Neural progenitor cell (in vitro differentiated cells): ENCODE measurements around the gene SMIM36. TPM values are rescaled to one million over a fixed set of nuclear protein-coding genes. Genes with fewer than 3 reads are reported as not detected.

ENCODE experiments used
- DNase-seq: peaks from one replicate; pipeline ENCODE4 v3.0.0-alpha.2; 2016; ENCODE audit warnings: low spot score
- H2AFZ ChIP-seq: fragments of 200-600 bp; sonication (generic); replicated peaks from 2 replicates; pipeline ENCODE4 v1.6.1; 2016; ENCODE audit warnings: antibody characterized with exemption
- H3F3A ChIP-seq: fragments of 200-600 bp; sonication (generic); 2 replicates; pipeline ENCODE4 v1.6.1; 2016; ENCODE audit warnings: antibody characterized with exemption, low read depth
- H3K27ac ChIP-seq: fragments of 200-600 bp; sonication (generic); 2 replicates; pipeline ENCODE4 v1.5.1; 2016; ENCODE audit warnings: mild to moderate bottlenecking
- H3K27me3 ChIP-seq: fragments of 200-600 bp; sonication (generic); 2 replicates; pipeline ENCODE4 v1.6.1; 2016; ENCODE audit warnings: mild to moderate bottlenecking, moderate library complexity
- H3K36me3 ChIP-seq: fragments of 200-600 bp; sonication (generic); 2 replicates; pipeline ENCODE4 v1.5.1; 2016
- H3K4me1 ChIP-seq: fragments of 200-600 bp; sonication (generic); 2 replicates; pipeline ENCODE4 v1.6.1; 2016; ENCODE audit warnings: mixed run types
- H3K4me2 ChIP-seq: fragments of 200-600 bp; sonication (generic); 2 replicates; pipeline ENCODE4 v1.6.1; 2016
- H3K4me3 ChIP-seq: fragments of 200-600 bp; sonication (generic); 2 replicates; pipeline ENCODE4 v1.5.1; 2016
- H3K79me2 ChIP-seq: fragments of 200-600 bp; sonication (generic); 2 replicates; pipeline ENCODE4 v1.6.1; 2016; ENCODE audit warnings: low read depth
- H3K9ac ChIP-seq: fragments of 200-600 bp; sonication (generic); 2 replicates; pipeline ENCODE4 v1.6.1; 2016
- H3K9me3 ChIP-seq: fragments of 200-600 bp; sonication (generic); 2 replicates; pipeline ENCODE4 v1.5.1; 2016; ENCODE audit warnings: low read depth
- H4K20me1 ChIP-seq: fragments of 200-600 bp; sonication (generic); 2 replicates; pipeline ENCODE4 v1.6.1; 2016; ENCODE audit warnings: low read depth
- H3K27ac Mint-ChIP-seq: 3 replicates; pipeline ENCODE4 v1.8.0; 2021; ENCODE audit warnings: mixed read lengths
- H3K27me3 Mint-ChIP-seq: 2 replicates; pipeline ENCODE4 v1.8.0; 2022; ENCODE audit warnings: low read depth, mild to moderate bottlenecking, inconsistent platforms, moderate library complexity, mixed read lengths; ENCODE audit not compliant: insufficient read depth
- H3K36me3 Mint-ChIP-seq: 3 replicates; pipeline ENCODE4 v1.8.0; 2021; ENCODE audit warnings: mixed read lengths
- H3K4me1 Mint-ChIP-seq: 3 replicates; pipeline ENCODE4 v1.8.0; 2021; ENCODE audit warnings: mixed read lengths
- H3K4me3 Mint-ChIP-seq: 3 replicates; pipeline ENCODE4 v1.8.0; 2021; ENCODE audit warnings: mild to moderate bottlenecking, moderate library complexity, mixed read lengths
- H3K9me3 Mint-ChIP-seq: 3 replicates; pipeline ENCODE4 v1.8.0; 2020; ENCODE audit warnings: mixed read lengths
- EZH2 ChIP-seq: fragments of 200-600 bp; sonication (generic); IDR thresholded peaks from 2 replicates; pipeline ENCODE4 v1.6.1; 2017; ENCODE audit warnings: antibody characterized with exemption, mild to moderate bottlenecking, moderate library complexity
- EZH2phosphoT487 ChIP-seq: fragments of 200-600 bp; sonication (generic); IDR thresholded peaks from 2 replicates; pipeline ENCODE4 v1.6.1; 2017; ENCODE audit warnings: antibody characterized with exemption
- total RNA-seq: library from RNA; depleted of rRNA; stranded (reverse); fragments of >200 nt; gene quantifications from 2 replicates; pipeline ENCODE4 v1.2.3, GENCODE V29; 2015; ENCODE audit warnings: low replicate concordance
- TF ChIP-seq, protein P1 (sequence below): fragments of 200-600 bp; sonication (generic); IDR thresholded peaks from 2 replicates; pipeline ENCODE4 v1.5.1; 2017; ENCODE audit warnings: antibody characterized with exemption, mild to moderate bottlenecking

SMIM36 gene
- total RNA-seq, 1 donor from 2014 or later: not detected

DNA sequence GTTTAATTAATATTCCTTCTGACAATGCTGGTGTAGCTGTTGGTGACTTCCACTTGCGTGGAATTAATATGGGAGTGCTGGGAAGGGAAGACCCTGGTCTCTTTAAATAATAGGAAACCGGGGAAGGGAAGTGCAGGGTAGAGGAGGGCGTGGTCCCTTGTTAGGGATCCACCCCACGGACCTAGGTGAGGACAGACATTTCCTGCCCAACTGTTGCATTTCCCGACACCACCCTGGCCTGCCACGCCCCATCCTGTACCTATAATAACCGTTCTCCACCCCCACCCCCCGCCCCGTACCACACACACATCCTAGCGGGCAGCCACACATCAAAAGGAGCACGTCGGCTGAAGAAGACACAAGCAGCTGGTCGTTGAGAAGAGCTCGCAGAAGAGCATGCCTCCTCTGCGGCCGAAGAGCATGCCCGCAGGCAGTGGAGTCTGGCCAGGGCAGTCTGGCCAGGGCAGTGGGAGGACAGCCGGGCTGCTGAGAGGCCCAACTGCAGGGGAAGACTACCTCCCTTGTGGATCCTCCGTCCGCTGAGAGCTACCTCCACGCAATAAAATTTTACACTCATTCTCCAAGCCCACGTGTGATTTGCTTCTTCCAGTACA lies 52.9 kb downstream of the SMIM36 start:
- Histone ChIP-seq H3K4me1 (peaks cover 7% of the 10 kb centered on the region), H3K27ac (no peak overlapping the region), H4K20me1 (no peaks in the 10 kb centered on the region), H3K9ac (no peak overlapping the region), H2AFZ (no peak overlapping the region), H3K79me2 (no peaks in the 10 kb centered on the region), H3K27me3 (no peaks in the 10 kb centered on the region), H3F3A (no peaks in the 10 kb centered on the region), H3K4me3 (no peak overlapping the region), H3K36me3 (no peaks in the 10 kb centered on the region), H3K4me2 (no peak overlapping the region), H3K9me3 (no peaks in the 10 kb centered on the region)
- no peak for TF ChIP-seq EZH2phosphoT487
- TF ChIP-seq, protein P1, sequence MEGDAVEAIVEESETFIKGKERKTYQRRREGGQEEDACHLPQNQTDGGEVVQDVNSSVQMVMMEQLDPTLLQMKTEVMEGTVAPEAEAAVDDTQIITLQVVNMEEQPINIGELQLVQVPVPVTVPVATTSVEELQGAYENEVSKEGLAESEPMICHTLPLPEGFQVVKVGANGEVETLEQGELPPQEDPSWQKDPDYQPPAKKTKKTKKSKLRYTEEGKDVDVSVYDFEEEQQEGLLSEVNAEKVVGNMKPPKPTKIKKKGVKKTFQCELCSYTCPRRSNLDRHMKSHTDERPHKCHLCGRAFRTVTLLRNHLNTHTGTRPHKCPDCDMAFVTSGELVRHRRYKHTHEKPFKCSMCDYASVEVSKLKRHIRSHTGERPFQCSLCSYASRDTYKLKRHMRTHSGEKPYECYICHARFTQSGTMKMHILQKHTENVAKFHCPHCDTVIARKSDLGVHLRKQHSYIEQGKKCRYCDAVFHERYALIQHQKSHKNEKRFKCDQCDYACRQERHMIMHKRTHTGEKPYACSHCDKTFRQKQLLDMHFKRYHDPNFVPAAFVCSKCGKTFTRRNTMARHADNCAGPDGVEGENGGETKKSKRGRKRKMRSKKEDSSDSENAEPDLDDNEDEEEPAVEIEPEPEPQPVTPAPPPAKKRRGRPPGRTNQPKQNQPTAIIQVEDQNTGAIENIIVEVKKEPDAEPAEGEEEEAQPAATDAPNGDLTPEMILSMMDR: no peak
- TF ChIP-seq EZH2: no peak
- Mint-ChIP-seq H3K27me3 (peaks cover 2% of the 10 kb centered on the region), H3K4me3 (no peak overlapping the region), H3K9me3 (peaks cover 6% of the 10 kb centered on the region), H3K27ac (no peak overlapping the region), H3K4me1 (peaks cover 6% of the 10 kb centered on the region), H3K36me3 (no peaks in the 10 kb centered on the region)
- no peak for DNase-seq

DNA sequence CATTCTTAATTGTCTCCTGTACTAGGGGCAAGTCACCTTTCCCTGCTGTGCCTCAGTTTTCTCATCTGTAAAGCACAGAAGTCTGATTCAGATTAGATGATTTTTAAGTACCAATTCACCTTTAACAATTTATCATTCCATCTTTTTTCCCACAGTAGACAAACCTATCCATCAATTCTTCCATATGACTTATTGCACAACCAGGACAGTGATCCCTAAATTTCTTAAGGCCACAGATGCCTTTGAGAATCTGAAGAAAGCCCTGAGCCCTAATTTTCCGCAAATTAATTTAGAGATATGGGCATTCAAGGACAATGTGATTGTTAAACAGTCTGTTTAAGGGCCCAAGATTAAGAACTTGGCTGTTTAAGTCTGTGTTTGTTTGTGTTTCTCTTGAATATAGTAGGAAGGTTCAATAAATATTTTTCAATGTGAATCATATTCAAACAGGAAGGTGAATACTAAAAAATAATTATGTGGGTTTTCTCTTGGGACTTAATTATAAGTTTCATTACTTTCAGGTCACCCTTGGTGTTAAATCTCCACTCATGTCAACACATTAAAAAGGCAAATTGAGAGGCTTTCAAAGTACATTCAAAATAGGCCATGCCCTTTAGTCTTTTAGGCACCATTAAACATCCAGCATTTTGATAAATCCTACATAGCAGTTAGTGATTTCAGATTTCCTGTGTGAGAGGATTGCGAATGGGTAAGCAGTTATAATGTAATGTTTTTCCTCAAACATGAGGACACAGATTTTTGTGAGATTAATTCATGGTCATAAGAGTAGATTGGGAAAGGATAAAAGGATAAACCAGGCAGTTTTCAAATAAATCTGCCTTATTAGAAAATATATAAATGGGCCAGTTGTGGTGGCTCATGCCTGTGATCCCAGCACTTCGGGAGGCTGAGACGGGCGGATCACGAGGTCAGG lies 54.7 kb downstream of the SMIM36 start:
- H3K4me1 ChIP-seq: peaks cover 7% of the 10 kb centered on the region
- H3K9me3 ChIP-seq: no peaks in the 10 kb centered on the region
- H3K4me3 Mint-ChIP-seq: no peak overlapping the region
- no peak overlapping the region for H3K4me2 ChIP-seq
- peaks cover 2% of the 10 kb centered on the region for H3K27me3 Mint-ChIP-seq
- H3K27ac Mint-ChIP-seq: no peak overlapping the region
- H2AFZ ChIP-seq: no peak overlapping the region
- H3K4me3 ChIP-seq: no peak overlapping the region
- H3K9ac ChIP-seq: no peak overlapping the region
- H3K79me2 ChIP-seq: no peaks in the 10 kb centered on the region
- H3K27ac ChIP-seq: no peak overlapping the region
- peaks cover 6% of the 10 kb centered on the region for H3K4me1 Mint-ChIP-seq
- TF ChIP-seq EZH2phosphoT487 (no peak), EZH2 (no peak)
- DNase-seq: no peak
- no peaks in the 10 kb centered on the region for H3K36me3 ChIP-seq
- H3F3A ChIP-seq: no peaks in the 10 kb centered on the region
- H3K9me3 Mint-ChIP-seq: peaks cover 6% of the 10 kb centered on the region
- no peaks in the 10 kb centered on the region for H3K27me3 ChIP-seq
- H3K36me3 Mint-ChIP-seq: no peaks in the 10 kb centered on the region
- H4K20me1 ChIP-seq: no peaks in the 10 kb centered on the region

DNA sequence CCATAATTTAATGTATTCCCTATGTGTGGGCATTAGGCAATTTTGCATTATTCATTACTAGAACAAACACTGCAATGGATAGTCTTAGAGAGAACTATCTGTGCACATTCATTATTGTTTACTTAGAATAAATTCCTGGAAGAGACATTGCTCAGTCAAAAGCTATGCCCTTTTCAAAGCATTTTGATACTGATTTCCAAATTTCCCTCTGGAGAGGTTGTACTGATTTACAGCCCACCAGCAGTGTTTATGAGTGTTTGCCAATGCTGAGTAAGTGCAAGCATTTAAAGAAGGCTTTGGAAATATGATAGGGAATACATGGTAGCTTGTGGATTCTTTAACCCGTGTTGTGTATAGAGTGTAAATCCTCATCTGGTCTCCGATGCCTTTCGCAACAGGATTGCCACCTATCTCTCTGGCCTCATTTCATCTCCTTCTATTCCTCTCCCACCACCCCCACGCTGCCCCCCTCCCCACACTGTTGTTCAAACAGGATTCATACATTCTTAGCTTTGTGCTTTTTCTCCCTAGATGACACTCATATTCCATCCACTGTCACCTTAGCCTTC lies 56.3 kb downstream of the SMIM36 start:
- Histone ChIP-seq H3K27ac (no peak overlapping the region), H3K27me3 (no peaks in the 10 kb centered on the region), H3K79me2 (no peaks in the 10 kb centered on the region), H3K4me2 (no peak overlapping the region), H3F3A (no peaks in the 10 kb centered on the region), H3K4me1 (peaks cover 7% of the 10 kb centered on the region), H3K4me3 (no peak overlapping the region), H3K36me3 (no peaks in the 10 kb centered on the region), H2AFZ (no peak overlapping the region), H4K20me1 (no peaks in the 10 kb centered on the region), H3K9ac (no peak overlapping the region), H3K9me3 (no peaks in the 10 kb centered on the region)
- H3K27ac Mint-ChIP-seq: no peak overlapping the region
- H3K4me1 Mint-ChIP-seq: peaks cover 9% of the 10 kb centered on the region
- H3K36me3 Mint-ChIP-seq: no peaks in the 10 kb centered on the region
- H3K9me3 Mint-ChIP-seq: peaks cover 6% of the 10 kb centered on the region
- no peak for DNase-seq
- peaks cover 2% of the 10 kb centered on the region for H3K27me3 Mint-ChIP-seq
- no peak overlapping the region for H3K4me3 Mint-ChIP-seq
- TF ChIP-seq EZH2phosphoT487 (no peak), EZH2 (no peak)
- TF ChIP-seq, protein P1: no peak
